Measurements from ENCODE around the gene CPT1A.

DNA sequence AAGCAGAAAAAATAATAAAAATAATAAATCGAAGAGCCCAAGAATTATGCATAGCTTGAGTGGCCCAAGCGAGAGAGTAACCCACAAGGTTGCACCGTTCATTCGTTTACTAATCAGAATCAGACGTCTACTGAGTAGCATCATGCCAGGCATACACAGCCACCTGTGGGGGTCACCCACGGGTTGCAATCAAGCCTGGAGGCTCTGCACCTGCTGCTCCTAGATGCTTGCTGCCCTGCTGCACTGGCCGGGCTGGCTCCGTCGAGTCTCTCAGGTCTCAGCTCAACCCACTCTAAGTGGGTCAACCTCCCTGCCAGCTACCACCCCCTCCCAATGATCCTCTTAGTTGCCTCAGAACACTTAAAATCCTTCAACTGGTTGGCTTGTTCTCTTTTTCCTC lies 88.4 kb downstream of the CPT1A start:
- TF ChIP-seq POLR2AphosphoS5 (IDR thresholded peaks at IDR 0.05; ENCODE audit: low read depth, low read length) (no peak), EP300 (IDR thresholded peaks at IDR 0.05; ENCODE audit: borderline replicate concordance in 1 of 2, low read depth in 1 of 2, low read length in 1 of 2) (no peak; a peak in 1 of 4 replicates), RFX5 (IDR thresholded peaks at IDR 0.05; ENCODE audit: low read length) (no peak), EZH2phosphoT487 (IDR thresholded peaks at IDR 0.05; ENCODE audit: borderline replicate concordance, low read depth) (no peak), RAD21 (IDR thresholded peaks at IDR 0.05; ENCODE audit: low read length) (no peak), RXRA (IDR thresholded peaks at IDR 0.05; ENCODE audit: borderline replicate concordance, low read depth) (no peak), JUND (IDR thresholded peaks at IDR 0.05) (no peak)
- TF ChIP-seq, protein P1, sequence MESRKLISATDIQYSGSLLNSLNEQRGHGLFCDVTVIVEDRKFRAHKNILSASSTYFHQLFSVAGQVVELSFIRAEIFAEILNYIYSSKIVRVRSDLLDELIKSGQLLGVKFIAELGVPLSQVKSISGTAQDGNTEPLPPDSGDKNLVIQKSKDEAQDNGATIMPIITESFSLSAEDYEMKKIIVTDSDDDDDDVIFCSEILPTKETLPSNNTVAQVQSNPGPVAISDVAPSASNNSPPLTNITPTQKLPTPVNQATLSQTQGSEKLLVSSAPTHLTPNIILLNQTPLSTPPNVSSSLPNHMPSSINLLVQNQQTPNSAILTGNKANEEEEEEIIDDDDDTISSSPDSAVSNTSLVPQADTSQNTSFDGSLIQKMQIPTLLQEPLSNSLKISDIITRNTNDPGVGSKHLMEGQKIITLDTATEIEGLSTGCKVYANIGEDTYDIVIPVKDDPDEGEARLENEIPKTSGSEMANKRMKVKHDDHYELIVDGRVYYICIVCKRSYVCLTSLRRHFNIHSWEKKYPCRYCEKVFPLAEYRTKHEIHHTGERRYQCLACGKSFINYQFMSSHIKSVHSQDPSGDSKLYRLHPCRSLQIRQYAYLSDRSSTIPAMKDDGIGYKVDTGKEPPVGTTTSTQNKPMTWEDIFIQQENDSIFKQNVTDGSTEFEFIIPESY (IDR thresholded peaks at IDR 0.05; ENCODE audit: borderline replicate concordance, low read depth), result no peak
- TF ChIP-seq, protein P2, sequence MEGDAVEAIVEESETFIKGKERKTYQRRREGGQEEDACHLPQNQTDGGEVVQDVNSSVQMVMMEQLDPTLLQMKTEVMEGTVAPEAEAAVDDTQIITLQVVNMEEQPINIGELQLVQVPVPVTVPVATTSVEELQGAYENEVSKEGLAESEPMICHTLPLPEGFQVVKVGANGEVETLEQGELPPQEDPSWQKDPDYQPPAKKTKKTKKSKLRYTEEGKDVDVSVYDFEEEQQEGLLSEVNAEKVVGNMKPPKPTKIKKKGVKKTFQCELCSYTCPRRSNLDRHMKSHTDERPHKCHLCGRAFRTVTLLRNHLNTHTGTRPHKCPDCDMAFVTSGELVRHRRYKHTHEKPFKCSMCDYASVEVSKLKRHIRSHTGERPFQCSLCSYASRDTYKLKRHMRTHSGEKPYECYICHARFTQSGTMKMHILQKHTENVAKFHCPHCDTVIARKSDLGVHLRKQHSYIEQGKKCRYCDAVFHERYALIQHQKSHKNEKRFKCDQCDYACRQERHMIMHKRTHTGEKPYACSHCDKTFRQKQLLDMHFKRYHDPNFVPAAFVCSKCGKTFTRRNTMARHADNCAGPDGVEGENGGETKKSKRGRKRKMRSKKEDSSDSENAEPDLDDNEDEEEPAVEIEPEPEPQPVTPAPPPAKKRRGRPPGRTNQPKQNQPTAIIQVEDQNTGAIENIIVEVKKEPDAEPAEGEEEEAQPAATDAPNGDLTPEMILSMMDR (IDR thresholded peaks at IDR 0.05), result no peak

Data from SK-N-SH (cell line).